SJSA1 (cell line): ENCODE data around the gene AP3M1. TPM values are rescaled to one million over a fixed set of nuclear protein-coding genes. Genes with fewer than 3 reads are reported as not detected.
"Not testable (repeated sequence)": the region's sequence is repeated elsewhere in the genome, so short reads cannot be mapped to it uniquely, and the experiment has no call there.

Experiments used
- DNase-seq, 2 experiments: peaks; one replicate each; pipeline ENCODE4 v3.0.0-alpha.2; 2015 to 2020; ENCODE audit warnings: low spot score in 2 of 2, low read depth in 1 of 2
- H3K27ac ChIP-seq: fragments of 250-450 bp; sonication (Bioruptor Pico); 2 replicates; pipeline ENCODE4 v1.5.1; 2020; ENCODE audit warnings: mild to moderate bottlenecking, moderate library complexity
- H3K27me3 ChIP-seq: fragments of 250-450 bp; sonication (Bioruptor Pico); replicated peaks from 2 replicates; pipeline ENCODE4 v1.5.1; 2020; ENCODE audit warnings: mild to moderate bottlenecking, moderate library complexity
- H3K36me3 ChIP-seq: fragments of 250-450 bp; sonication (Bioruptor Pico); 2 replicates; pipeline ENCODE4 v1.5.1; 2020; ENCODE audit warnings: mild to moderate bottlenecking
- H3K4me1 ChIP-seq: fragments of 250-450 bp; sonication (Bioruptor Pico); replicated peaks from 2 replicates; pipeline ENCODE4 v1.6.1; 2021; ENCODE audit warnings: mild to moderate bottlenecking
- H3K4me3 ChIP-seq: fragments of 250-450 bp; sonication (Bioruptor Pico); 2 replicates; pipeline ENCODE4 v1.5.1; 2020; ENCODE audit warnings: mild to moderate bottlenecking
- H3K9me3 ChIP-seq: fragments of 250-450 bp; sonication (Bioruptor Pico); replicated peaks from 2 replicates; pipeline ENCODE4 v1.5.1; 2020; ENCODE audit warnings: mild to moderate bottlenecking
- total RNA-seq: library from RNA; depleted of rRNA; stranded (reverse); fragments of >200 nt; shearing (Covaris generic); gene quantifications from 2 replicates; pipeline ENCODE4 v1.2.3, GENCODE V29; 2014; rRNA removed

AP3M1 gene
- 31.4 and 38.8 TPM in 2 replicates for total RNA-seq

GRCh38 chr10:74150204-74150989 lies at the start of gene AP3M1:
AP3M1 (minus strand) TSS chr10:74150828; CDS start chr10:74138379, 12,449 bp downstream.
- H3K4me3 ChIP-seq, result peak within 1 kb of the TSS; percentile 67
- DNase-seq, result peak in 1 of 2 experiments; percentile 99
- H3K27me3 ChIP-seq, result no peaks in the 10 kb centered on the region
- H3K27ac ChIP-seq, result peak within 1 kb of the TSS; percentile 84
- peaks cover 4% of the 10 kb centered on the region for H3K4me1 ChIP-seq
- H3K9me3 ChIP-seq, result no peaks in the 10 kb centered on the region
- H3K36me3 ChIP-seq, result no peaks in the 10 kb centered on the region; the same call in 1 of the 2 replicates

GRCh38 chr10:74199315-74199714 lies 48.7 kb upstream of the AP3M1 start:
- no peak for DNase-seq
- Histone ChIP-seq H3K9me3 (no peaks in the 10 kb centered on the region), H3K27me3 (no peaks in the 10 kb centered on the region), H3K27ac (no peak overlapping the region), H3K4me1 (no peaks in the 10 kb centered on the region), H3K4me3 (no peak overlapping the region), H3K36me3 (peaks cover 2% of the 10 kb centered on the region; the same call in 1 of the 2 replicates)

- no peak overlapping the region for H3K27ac ChIP-seq
Measured at GRCh38 chr10:74194999-74195398, 44.4 kb upstream of the AP3M1 start.

GRCh38 chr10:74194545-74194944 lies 43.9 kb upstream of the AP3M1 start:
- Histone ChIP-seq H3K27ac (no peak overlapping the region), H3K27me3 (no peaks in the 10 kb centered on the region), H3K36me3 (no peaks in the 10 kb centered on the region), H3K4me3 (no peak overlapping the region), H3K4me1 (peaks cover 33% of the 10 kb centered on the region), H3K9me3 (no peaks in the 10 kb centered on the region)
- DNase-seq, result no peak

More at GRCh38 chr10:74194999-74195398, 44.4 kb upstream of the AP3M1 start:
- H3K9me3 ChIP-seq, result no peaks in the 10 kb centered on the region
- no peak for DNase-seq
- peaks cover 30% of the 10 kb centered on the region for H3K4me1 ChIP-seq
- no peaks in the 10 kb centered on the region for H3K36me3 ChIP-seq
- H3K4me3 ChIP-seq, result no peak overlapping the region
- no peaks in the 10 kb centered on the region for H3K27me3 ChIP-seq

GRCh38 chr10:74190494-74190893 lies 39.9 kb upstream of the AP3M1 start:
- Histone ChIP-seq H3K9me3 (no peaks in the 10 kb centered on the region), H3K36me3 (no peaks in the 10 kb centered on the region), H3K4me1 (peaks cover 46% of the 10 kb centered on the region), H3K27me3 (no peaks in the 10 kb centered on the region), H3K27ac (peak overlapping the region; percentile 90), H3K4me3 (peak overlapping the region; percentile 6; the same call in 1 of the 2 replicates)
- no peak for DNase-seq

- Histone ChIP-seq H3K4me3 (peak overlapping the region; percentile 6; the same call in 1 of the 2 replicates), H3K27me3 (no peaks in the 10 kb centered on the region), H3K4me1 (peaks cover 46% of the 10 kb centered on the region), H3K9me3 (no peaks in the 10 kb centered on the region), H3K27ac (peak overlapping the region; percentile 90), H3K36me3 (no peaks in the 10 kb centered on the region)
- DNase-seq, result peak; percentile 63 to 82
Measured at GRCh38 chr10:74189999-74190421, 39.4 kb upstream of the AP3M1 start.

- not testable (repeated sequence) for H3K27ac ChIP-seq, H3K4me3 ChIP-seq, H3K27me3 ChIP-seq, H3K36me3 ChIP-seq, H3K9me3 ChIP-seq, DNase-seq
- H3K4me1 ChIP-seq, result peaks cover 43% of the 10 kb centered on the region
Measured at GRCh38 chr10:74188617-74189016, 38.0 kb upstream of the AP3M1 start.

- peaks cover 38% of the 10 kb centered on the region for H3K4me1 ChIP-seq
- DNase-seq, result no peak
- no peak overlapping the region for H3K27ac ChIP-seq
Measured at GRCh38 chr10:74187237-74187636, 36.6 kb upstream of the AP3M1 start.

GRCh38 chr10:74186678-74187077 lies 36.0 kb upstream of the AP3M1 start:
- DNase-seq, result no peak
- Histone ChIP-seq H3K4me3 (no peak overlapping the region), H3K36me3 (no peaks in the 10 kb centered on the region; the same call in 1 of the 2 replicates), H3K9me3 (no peaks in the 10 kb centered on the region), H3K4me1 (peaks cover 32% of the 10 kb centered on the region), H3K27ac (no peak overlapping the region), H3K27me3 (no peaks in the 10 kb centered on the region)

More at GRCh38 chr10:74187237-74187636, 36.6 kb upstream of the AP3M1 start:
- H3K27me3 ChIP-seq, result no peaks in the 10 kb centered on the region
- no peaks in the 10 kb centered on the region for H3K9me3 ChIP-seq
- no peak overlapping the region for H3K4me3 ChIP-seq
- no peaks in the 10 kb centered on the region; the same call in 1 of the 2 replicates for H3K36me3 ChIP-seq

- no peaks in the 10 kb centered on the region for H3K9me3 ChIP-seq
- peaks cover 26% of the 10 kb centered on the region for H3K4me1 ChIP-seq
- no peaks in the 10 kb centered on the region for H3K27me3 ChIP-seq
- H3K4me3 ChIP-seq, result no peak overlapping the region
- H3K27ac ChIP-seq, result peak overlapping the region; percentile 27
- peaks cover 15% of the 10 kb centered on the region for H3K36me3 ChIP-seq
- no peak for DNase-seq
Measured at GRCh38 chr10:74179111-74179710, 28.6 kb upstream of the AP3M1 start.

- no peak overlapping the region for H3K4me3 ChIP-seq
- peaks cover 26% of the 10 kb centered on the region for H3K4me1 ChIP-seq
Measured at GRCh38 chr10:74178042-74178791, 27.6 kb upstream of the AP3M1 start.

GRCh38 chr10:74177140-74177677 lies 26.6 kb upstream of the AP3M1 start:
- Histone ChIP-seq H3K9me3 (no peaks in the 10 kb centered on the region), H3K27me3 (no peaks in the 10 kb centered on the region), H3K4me3 (peak overlapping the region; percentile 74), H3K36me3 (peaks cover 15% of the 10 kb centered on the region), H3K27ac (peak overlapping the region; percentile 86), H3K4me1 (peaks cover 26% of the 10 kb centered on the region)
- peak in 1 of 2 experiments; percentile 62 for DNase-seq

More at GRCh38 chr10:74178042-74178791, 27.6 kb upstream of the AP3M1 start:
- H3K27me3 ChIP-seq, result no peaks in the 10 kb centered on the region
- H3K9me3 ChIP-seq, result no peaks in the 10 kb centered on the region
- H3K27ac ChIP-seq, result no peak overlapping the region
- no peak for DNase-seq
- H3K36me3 ChIP-seq, result peaks cover 15% of the 10 kb centered on the region

- H3K27me3 ChIP-seq, result no peaks in the 10 kb centered on the region
- no peaks in the 10 kb centered on the region for H3K9me3 ChIP-seq
- peaks cover 15% of the 10 kb centered on the region for H3K36me3 ChIP-seq
- peak overlapping the region; percentile 74 for H3K4me3 ChIP-seq
- peaks cover 26% of the 10 kb centered on the region for H3K4me1 ChIP-seq
- peak overlapping the region; percentile 86 for H3K27ac ChIP-seq
- DNase-seq, result peak; percentile 96 to 97
Measured at GRCh38 chr10:74176380-74177139, 25.9 kb upstream of the AP3M1 start.
